ENCODE measurements around the gene INVS.

INVS gene

GRCh38 chr9:100350188-100350587 lies 251.1 kb downstream of the INVS start:
- no peak for DNase-seq
- H3K4me3 Mint-ChIP-seq, result peak overlapping the region; percentile 69
- H3K27me3 Mint-ChIP-seq, result no peaks in the 10 kb centered on the region
- peaks cover 3% of the 10 kb centered on the region for H3K9me3 Mint-ChIP-seq
- H3K4me1 Mint-ChIP-seq (ENCODE audit: low read depth), result peaks cover 68% of the 10 kb centered on the region
- no peak overlapping the region for H3K27ac Mint-ChIP-seq
- peaks cover 72% of the 10 kb centered on the region for H3K36me3 Mint-ChIP-seq (ENCODE audit: low read depth)

All from activated T-cell treated with anti-CD3 and anti-CD28 coated beads, Interleukin-2, amount 50 U/mL, for 24 hours (primary cell).